D721Med (cell line): Measurements from ENCODE around the gene LY9.

Experiments used
- DNase-seq: peaks from one replicate; pipeline ENCODE4 v3.0.0; 2011; ENCODE audit warnings: low spot score; ENCODE audit not compliant: insufficient read length
- FAIRE-seq: peaks from 2 replicates; lab custom pipeline; 2011; peaks lifted over from hg19 to GRCh38; lab: Jason Lieb, UNC
- CTCF ChIP-seq: IDR thresholded peaks from 2 replicates; pipeline ENCODE4 v1.5.1; 2012; ENCODE audit warnings: mild to moderate bottlenecking, control low read depth; ENCODE audit not compliant: insufficient read depth; ENCODE audit errors: missing control alignments

LY9 gene

GRCh38 chr1:160773093-160773492 is 22.9 kb upstream of the LY9 start:
- FAIRE-seq, result no peak
- TF ChIP-seq CTCF, result no peak
- no peak for DNase-seq

- DNase-seq, result no peak
- no peak for TF ChIP-seq CTCF
- FAIRE-seq, result no peak
Observed at GRCh38 chr1:160774886-160775719, 20.9 kb upstream of the LY9 start.

GRCh38 chr1:160776178-160776577 is 19.8 kb upstream of the LY9 start:
- DNase-seq (no peak), FAIRE-seq (no peak)
- no peak for TF ChIP-seq CTCF

DNA sequence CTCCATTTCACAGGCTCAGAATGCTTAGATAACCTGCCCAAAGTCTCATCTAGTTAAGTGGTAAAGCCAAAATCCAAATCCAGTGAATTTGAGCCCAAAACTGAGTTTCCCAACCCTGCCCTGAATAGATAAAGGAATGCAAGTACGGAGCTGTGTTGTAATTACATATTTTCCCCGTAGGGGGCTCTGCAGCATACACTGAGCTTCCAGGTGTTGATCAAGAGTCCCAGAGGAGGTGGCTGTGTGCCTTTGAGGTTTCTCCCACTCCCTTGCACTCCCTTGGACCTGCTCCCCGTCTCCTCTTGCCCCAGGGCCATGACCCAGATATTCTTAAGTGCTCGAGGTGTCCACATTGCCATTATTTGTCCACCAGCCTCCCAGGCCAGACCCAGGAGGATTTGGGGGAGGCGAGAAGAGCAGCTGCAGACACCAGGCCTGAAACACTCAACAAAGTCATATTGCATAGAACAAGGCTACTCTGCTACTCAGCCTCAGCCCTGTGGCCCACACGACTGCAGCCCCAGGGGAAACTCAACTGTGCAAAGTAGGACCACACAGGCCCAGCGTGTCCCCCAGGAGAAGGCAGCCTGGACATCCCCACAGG is 18.4 kb upstream of the LY9 start:
- peak; percentile 46 for TF ChIP-seq CTCF
- DNase-seq (no peak), FAIRE-seq (no peak)

- no peak for TF ChIP-seq CTCF
- no peak for FAIRE-seq
- DNase-seq, result no peak
Observed at GRCh38 chr1:160778976-160779375, 17.0 kb upstream of the LY9 start.

DNA sequence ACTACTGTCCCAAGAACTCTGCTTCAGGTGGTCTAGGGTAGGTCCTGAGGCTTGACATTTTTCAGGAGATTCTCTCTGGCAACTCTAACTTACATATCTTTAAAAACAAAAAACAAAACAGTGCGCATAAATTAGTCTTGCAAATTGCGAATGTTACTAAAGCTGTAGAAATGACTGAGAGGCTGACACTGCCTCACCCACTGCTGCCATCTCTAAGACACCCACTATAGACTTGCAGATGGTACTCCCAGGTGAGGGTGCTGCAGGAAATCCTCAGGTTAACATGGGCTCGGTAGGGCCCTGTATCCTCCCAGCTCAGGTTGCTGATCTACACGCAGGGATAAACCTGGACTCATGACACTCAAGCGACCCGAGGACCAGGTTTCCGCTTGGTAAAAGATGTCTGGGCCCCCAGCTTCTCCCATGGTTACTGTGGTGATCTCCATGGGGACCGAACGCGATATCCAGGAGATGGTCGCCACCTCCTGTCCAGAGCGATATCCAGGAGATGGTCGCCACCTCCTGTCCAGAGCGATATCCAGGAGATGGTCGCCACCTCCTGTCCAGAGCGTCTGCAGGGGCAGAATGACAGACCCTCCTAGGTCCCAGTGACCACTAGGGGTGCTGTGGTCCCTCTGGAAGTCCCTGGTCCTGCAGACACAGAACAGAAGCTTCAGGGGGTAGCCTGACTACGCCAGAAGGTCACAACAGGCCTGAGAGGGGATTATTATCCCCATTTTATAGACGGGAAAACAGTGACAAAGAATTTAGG is 16.2 kb upstream of the LY9 start:
- DNase-seq (no peak), FAIRE-seq (no peak)
- peak; percentile 49 for TF ChIP-seq CTCF

DNA sequence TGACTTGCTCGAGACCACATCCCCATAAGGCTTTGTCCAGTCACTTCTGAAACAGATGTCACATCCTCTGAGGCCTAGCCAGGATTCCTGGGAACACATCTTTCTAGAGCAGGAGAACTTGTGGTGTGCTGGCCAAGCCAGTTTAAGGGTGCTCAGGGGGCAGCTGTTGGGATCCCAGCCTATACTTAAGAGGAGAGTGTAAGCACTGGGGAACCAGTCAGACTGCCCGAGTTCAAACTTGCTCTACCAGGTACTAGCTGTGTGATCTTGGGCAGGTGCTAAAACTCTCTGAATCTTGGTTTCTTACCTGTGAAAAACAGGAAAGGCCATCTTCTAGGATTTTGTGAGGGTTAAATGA is 15.6 kb upstream of the LY9 start:
- no peak for DNase-seq

More for the DNA sequence above, 15.6 kb upstream of the LY9 start:
- TF ChIP-seq CTCF, result no peak
- no peak for FAIRE-seq
